GM19240 (cell line): ENCODE data around the gene ITCH.
"Not testable (repeated sequence)": the region's sequence is repeated elsewhere in the genome, so short reads cannot be mapped to it uniquely, and the experiment has no call there.

Experiments
- DNase-seq: peaks from one replicate; pipeline ENCODE4 v3.0.0; 2011; ENCODE audit warnings: low spot score; ENCODE audit not compliant: insufficient read length

The ITCH gene

GRCh38 chr20:34412453-34412852 is 49.4 kb downstream of the ITCH start:
- DNase-seq: no peak

GRCh38 chr20:34414525-34414924 is 51.5 kb downstream of the ITCH start:
- DNase-seq: not testable (repeated sequence)

- no peak for DNase-seq
Measured at GRCh38 chr20:34415079-34415478, 52.0 kb downstream of the ITCH start.

- no peak for DNase-seq
Measured at GRCh38 chr20:34420146-34420545, 57.1 kb downstream of the ITCH start.

GRCh38 chr20:34420975-34421374 is 57.9 kb downstream of the ITCH start:
- DNase-seq: no peak

- no peak for DNase-seq
Measured at GRCh38 chr20:34421766-34422466, 58.8 kb downstream of the ITCH start.

GRCh38 chr20:34425032-34425690 is 62.1 kb downstream of the ITCH start:
- DNase-seq: not testable (repeated sequence)

GRCh38 chr20:34426026-34426425 is 63.0 kb downstream of the ITCH start:
- no peak for DNase-seq

GRCh38 chr20:34427331-34427730 is 64.3 kb downstream of the ITCH start:
- DNase-seq: no peak

- DNase-seq: no peak
Measured at GRCh38 chr20:34427784-34428183, 64.7 kb downstream of the ITCH start.

- DNase-seq: no peak
Measured at GRCh38 chr20:34431168-34431567, 68.1 kb downstream of the ITCH start.

GRCh38 chr20:34432663-34433062 is 69.6 kb downstream of the ITCH start:
- not testable (repeated sequence) for DNase-seq

GRCh38 chr20:34433391-34433790 is 70.3 kb downstream of the ITCH start:
- DNase-seq: no peak

- no peak for DNase-seq
Measured at GRCh38 chr20:34435589-34435988, 72.5 kb downstream of the ITCH start.

- DNase-seq: no peak
Measured at GRCh38 chr20:34437330-34437986, 74.4 kb downstream of the ITCH start.

- DNase-seq: no peak
Measured at GRCh38 chr20:34439168-34439567, 76.1 kb downstream of the ITCH start.

GRCh38 chr20:34441423-34441822 is 78.3 kb downstream of the ITCH start:
- DNase-seq: not testable (repeated sequence)

- DNase-seq: no peak
Measured at GRCh38 chr20:34443546-34443945, 80.5 kb downstream of the ITCH start.

- no peak for DNase-seq
Measured at GRCh38 chr20:34445177-34446065, 82.3 kb downstream of the ITCH start.

- DNase-seq: no peak
Measured at GRCh38 chr20:34448517-34448916, 85.4 kb downstream of the ITCH start.
